Measurements from ENCODE around the gene KCNQ1.

- no peak for TF ChIP-seq CTCF (IDR thresholded peaks at IDR 0.05)
- no peak for TF ChIP-seq POLR2A (IDR thresholded peaks at IDR 0.05)
- TF ChIP-seq POLR2AphosphoS5 (IDR thresholded peaks at IDR 0.05): no peak
Measured at GRCh38 chr11:2796508-2797113, 351.8 kb downstream of the KCNQ1 start.

All from upper lobe of left lung (tissue), 4 donors.